NCI-H748 treated with DMSO at 0.1 percent for 48 hours (cell line): ENCODE results near the gene RYR2.

Source experiments
- DNase-seq: peaks from one replicate; lab custom pipeline; 2025; lab: John Stamatoyannopoulos, UW

RYR2 gene

DNA sequence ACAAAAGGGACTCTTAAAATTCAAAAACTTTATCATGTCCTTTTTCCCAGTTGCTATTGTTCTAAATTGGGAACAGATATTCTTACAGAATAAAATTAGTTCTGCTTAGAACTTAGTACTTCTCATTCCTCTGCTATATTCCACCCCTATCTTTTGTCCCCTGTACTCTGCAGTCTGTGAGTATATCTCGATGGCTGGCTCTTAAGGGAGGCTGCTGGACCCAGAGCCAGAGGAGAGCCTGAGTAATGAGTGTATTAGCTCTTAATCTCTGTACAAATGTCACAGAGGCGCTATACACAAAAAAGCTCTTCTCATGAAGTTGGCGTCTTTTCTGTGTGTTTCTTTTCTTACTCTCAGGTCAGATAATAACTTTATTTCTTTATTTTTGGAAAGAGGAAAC, 425.3 kb downstream of the RYR2 start:
- DNase-seq = no peak

DNA sequence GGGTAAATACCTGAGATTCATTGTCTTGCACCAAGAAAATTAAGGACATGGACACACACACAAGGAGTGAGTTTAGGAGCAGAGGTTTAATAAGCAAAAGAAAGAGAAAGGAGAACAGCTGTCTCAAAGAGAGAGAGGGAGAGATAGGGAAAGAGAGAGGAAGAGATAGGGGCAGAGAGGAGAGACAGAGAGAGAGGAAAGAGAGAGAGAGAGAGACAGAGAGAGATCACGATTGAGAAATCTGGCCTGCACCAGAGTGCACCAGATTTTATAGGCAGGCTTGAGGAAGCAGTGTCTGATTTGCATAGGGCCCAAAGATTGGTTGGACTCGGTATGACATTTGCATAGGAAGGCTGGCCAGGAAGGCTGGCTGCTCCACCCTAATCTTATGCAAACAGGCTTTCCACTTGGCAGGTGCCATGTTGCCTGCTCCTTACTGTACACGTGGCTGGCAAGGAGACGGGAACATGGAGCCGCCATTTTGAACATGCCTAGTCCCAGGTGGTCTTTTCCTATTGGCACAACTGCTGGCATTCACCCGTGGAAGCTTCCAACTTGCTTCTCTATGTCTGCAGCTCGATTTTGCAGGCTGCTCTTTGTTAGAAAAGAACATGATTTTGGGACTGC, 428.8 kb downstream of the RYR2 start:
- peak; percentile 22 for DNase-seq

- no peak for DNase-seq
Measured at GRCh38 chr1:237471377-237471776, 429.4 kb downstream of the RYR2 start.

DNA sequence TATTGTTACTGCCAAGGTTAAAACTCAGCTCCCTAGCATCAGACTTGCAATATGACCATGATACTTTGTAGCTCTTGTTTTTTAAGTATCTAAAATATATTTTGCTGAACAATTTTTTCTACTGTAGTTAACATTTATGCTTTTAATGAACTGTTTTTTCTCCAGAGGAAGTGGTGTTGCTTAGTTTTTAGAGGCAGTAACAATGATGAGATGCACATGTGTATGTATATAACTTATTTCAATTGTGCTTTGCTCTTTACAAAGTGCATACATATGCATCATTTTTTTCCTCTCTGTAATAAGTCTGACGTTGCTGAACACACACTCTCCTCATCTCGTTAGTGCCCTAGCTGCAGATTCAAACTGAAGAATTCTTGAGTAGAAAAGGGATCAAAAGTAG, 430.0 kb downstream of the RYR2 start:
- no peak for DNase-seq

DNA sequence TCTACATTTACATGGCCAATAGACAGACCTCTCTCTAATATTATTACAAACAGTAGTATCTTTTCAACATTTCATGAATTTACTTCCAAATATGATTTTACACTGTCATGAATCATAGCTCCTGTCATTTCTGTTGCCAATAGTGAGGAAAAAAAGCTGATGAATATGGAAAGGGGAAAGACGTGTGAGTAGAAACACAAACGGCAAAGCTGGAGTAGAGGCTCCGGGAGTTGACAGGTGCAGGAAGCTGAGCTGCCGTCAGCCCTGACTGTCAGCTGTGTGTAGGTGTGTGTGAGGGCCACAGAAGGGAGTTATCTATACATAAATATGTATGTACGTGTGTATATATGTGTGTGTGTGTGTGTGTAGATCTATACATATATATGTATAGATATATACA, 431.9 kb downstream of the RYR2 start:
- no peak for DNase-seq

GRCh38 chr1:237478082-237478481, 436.1 kb downstream of the RYR2 start:
- DNase-seq = no peak

DNA sequence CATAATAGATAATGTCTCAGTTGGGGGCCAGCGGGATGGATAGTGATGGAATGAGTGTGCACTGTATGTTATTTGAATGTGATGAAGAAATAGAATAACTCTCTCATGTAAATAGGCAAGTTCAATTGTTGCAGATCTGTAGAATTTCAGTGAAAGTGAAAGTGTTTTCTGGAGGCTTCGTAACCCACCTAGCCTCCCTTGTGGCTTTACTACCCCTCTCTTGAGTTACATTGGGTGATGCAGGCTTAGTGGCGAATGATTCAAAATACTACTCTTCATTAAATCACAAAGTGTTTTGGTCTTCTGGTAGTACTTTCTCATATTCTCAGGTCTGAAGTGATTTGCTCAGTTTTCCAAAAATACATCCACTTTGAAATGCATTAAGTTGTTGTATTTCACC, 436.9 kb downstream of the RYR2 start:
- no peak for DNase-seq

DNA sequence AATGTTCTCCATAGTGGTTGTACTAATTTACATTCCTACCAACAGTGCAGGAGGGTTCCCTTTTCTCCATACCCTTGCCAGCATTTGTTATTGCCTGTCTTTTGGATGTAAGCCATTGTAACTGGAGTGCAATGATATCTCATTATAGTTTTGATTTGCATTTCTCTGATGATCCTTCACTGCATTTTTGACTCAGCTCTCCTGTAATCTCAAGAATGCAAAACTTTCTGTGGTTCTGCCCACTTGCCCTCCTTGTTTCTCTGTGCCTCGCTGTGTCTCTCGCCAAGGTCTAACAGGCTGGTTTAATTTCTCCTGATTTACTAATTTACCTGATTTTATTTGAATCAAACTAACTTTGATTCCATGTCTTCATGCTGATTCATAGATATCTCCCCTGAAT, 440.8 kb downstream of the RYR2 start:
- DNase-seq = no peak

DNA sequence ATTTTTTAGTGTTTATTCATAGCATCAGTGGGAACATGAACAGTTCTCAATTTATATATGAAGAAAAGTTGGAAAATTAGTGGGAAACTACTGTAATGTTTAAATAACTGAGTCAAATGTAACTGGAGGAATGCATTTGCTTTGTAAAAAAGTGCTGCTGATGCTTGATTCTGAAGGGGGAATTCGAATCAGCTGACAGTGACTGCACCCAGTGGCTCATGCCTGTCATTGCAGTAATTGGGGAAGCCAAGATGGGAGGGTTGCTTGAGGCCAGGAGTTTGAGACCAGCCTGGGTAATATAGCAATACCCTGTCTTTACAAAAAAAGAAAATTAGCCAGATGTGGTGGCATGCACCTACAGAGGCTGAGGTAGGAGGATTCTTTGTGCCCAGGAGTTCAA, 450.4 kb downstream of the RYR2 start:
- DNase-seq = no peak

GRCh38 chr1:237500566-237500965, 458.6 kb downstream of the RYR2 start:
- no peak for DNase-seq

- no peak for DNase-seq
Measured at GRCh38 chr1:237503292-237503691, 461.3 kb downstream of the RYR2 start.

GRCh38 chr1:237507005-237507404, 465.0 kb downstream of the RYR2 start:
- DNase-seq = no peak

GRCh38 chr1:237509748-237510147, 467.8 kb downstream of the RYR2 start:
- no peak for DNase-seq

DNA sequence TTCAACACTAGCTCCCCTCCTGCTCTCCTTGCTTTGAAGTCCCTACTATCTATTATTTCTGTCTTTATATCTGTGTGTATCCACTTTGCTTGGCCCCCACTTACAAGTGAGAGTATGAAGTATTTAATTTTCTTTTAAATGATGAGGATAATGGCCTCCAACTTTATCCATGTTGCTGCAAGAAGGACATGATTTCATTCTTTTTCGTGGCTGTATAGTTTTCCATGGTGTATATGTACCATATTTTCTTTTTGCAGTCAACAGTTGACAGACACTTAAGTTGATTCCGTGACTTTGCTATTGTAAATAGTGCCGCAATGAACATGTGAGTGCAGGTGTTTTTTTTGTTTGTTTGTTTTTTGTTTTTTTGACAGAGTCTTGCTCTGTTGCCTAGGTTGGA, 483.1 kb downstream of the RYR2 start:
- no peak for DNase-seq

DNA sequence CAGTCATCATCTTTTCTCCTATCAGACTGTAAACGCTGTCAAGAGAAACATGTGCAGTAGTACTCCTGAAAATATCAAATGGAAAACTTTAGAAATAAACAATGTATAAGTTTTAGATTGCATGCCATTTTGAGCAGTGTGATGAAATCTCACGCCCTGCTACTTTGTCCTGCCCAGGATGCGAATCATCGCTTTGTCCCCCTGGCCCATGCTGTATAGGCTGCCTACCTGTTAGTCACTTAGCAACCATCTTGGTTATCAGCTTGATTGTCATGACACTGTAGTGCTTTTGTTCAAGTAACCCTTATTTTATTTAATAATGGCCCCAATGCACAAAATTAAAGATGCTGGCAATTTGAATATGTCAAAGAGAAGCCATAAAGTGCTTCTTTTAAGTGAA, 485.8 kb downstream of the RYR2 start:
- no peak for DNase-seq

- DNase-seq = no peak
Measured at GRCh38 chr1:237528545-237528944, 486.6 kb downstream of the RYR2 start.

- DNase-seq = no peak
Measured at GRCh38 chr1:237539055-237539454, 497.1 kb downstream of the RYR2 start.

DNA sequence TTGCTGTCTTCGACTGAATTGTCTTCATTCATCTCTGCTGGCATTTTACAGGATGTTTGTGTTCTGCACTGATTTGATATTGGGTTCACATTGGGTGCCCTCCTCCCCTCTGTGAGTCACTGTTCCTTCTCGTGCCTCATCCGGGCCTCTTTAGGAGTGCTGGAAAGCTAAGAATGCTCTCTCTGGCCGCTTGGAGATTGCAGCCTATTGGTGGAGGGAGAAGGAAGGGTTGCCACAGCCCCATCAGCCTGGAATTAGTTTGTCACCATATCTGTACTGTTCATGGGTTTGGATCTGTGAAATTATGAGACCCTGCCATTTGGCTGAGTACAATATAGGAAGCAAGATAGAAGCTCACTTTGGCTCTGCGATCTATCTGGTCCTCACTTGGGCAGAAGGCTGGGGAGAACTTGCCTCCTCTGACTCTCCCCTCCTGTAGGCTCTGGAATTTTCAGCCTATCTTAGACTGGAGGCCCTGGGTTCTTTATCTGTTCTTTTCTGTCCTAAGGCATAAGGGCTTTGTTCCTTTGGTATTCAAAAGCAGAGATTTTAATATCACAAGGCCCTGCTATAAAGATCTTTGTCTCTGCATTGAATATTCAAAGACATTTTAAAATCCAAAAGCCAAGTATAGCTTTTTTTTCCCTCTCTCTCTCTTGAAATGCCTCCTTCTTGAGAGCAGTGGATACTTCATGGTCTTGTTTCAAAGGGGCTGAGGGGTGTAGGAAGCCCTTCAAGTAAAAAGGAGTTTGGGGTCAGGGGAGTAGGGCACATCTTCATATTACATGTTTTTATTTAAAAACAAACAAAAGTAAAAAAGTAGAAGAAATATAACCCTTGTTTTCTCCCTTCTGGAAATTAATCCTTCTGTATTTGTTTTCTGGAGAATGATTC, 500.8 kb downstream of the RYR2 start:
- no peak for DNase-seq

GRCh38 chr1:237553078-237553477, 511.1 kb downstream of the RYR2 start:
- DNase-seq = no peak

DNA sequence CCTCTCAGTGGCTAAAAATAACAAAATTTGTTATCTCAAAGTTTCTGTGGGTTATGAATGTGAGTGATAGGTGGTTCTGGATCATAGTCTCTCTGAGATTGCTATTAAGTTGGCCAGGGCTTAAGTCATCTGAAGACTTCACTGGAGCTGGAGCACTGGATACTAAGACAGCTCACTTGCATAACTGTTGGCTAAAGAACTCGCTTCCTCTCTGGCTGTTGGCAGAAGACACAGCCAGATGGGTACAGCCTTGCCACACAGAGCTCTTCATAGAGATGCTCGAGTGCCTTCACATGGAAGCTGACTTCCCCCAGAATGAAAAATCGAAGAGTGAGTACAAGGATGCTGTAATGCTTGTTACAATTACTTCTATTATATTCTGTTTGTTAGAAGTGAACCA, 514.9 kb downstream of the RYR2 start:
- no peak for DNase-seq

- DNase-seq = peak; percentile 34
Measured at GRCh38 chr1:237562242-237562823, 520.3 kb downstream of the RYR2 start.

- DNase-seq = no peak
Measured at GRCh38 chr1:237565236-237565635, 523.3 kb downstream of the RYR2 start.

DNA sequence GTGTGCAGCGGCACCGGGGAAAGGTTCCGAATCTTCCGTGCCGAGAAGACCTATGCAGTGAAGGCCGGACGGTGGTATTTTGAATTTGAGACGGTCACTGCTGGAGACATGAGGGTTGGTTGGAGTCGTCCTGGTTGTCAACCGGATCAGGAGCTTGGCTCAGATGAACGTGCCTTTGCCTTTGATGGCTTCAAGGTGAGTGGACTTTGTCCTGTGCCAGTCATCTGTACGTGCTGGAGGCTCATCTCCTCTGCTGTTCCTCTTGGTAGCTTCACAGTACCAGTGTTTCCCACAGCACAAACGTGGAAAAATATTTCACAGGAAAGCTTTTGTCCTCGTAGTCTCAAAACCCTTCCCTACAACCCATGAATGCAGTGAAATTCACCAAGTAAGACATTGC, 524.6 kb downstream of the RYR2 start:
- DNase-seq = no peak
